NCI-H345 treated with DMSO at 0.1 percent for 48 hours (cell line): ENCODE measurements around the gene HPN.
"Not testable (repeated sequence)": the region's sequence is repeated elsewhere in the genome, so short reads cannot be mapped to it uniquely, and the experiment has no call there.

Source experiments
- DNase-seq: peaks from one replicate; lab custom pipeline; 2025; ENCODE audit not compliant: unreplicated experiment; lab: John Stamatoyannopoulos, UW

Gene HPN

GRCh38 chr19:35101949-35102348, 60.4 kb downstream of the HPN start:
- DNase-seq = not testable (repeated sequence)

- DNase-seq = not testable (repeated sequence)
These were observed 62.1 kb downstream of the HPN start for GRCh38 chr19:35103614-35104013.

GRCh38 chr19:35104361-35104760, 62.8 kb downstream of the HPN start:
- no peak for DNase-seq

GRCh38 chr19:35105047-35105410, 63.5 kb downstream of the HPN start:
- DNase-seq = no peak

GRCh38 chr19:35105411-35106290, 64.1 kb downstream of the HPN start:
- no peak for DNase-seq

GRCh38 chr19:35106291-35106583, 64.7 kb downstream of the HPN start:
- no peak for DNase-seq

- no peak for DNase-seq
These were observed 65.5 kb downstream of the HPN start for GRCh38 chr19:35106898-35107541.

GRCh38 chr19:35107545-35107944, 66.0 kb downstream of the HPN start:
- DNase-seq = no peak

GRCh38 chr19:35108730-35109129, 67.2 kb downstream of the HPN start:
- DNase-seq = no peak

- DNase-seq = no peak
These were observed 68.0 kb downstream of the HPN start for GRCh38 chr19:35109395-35110112.

- DNase-seq = no peak
These were observed 69.5 kb downstream of the HPN start for GRCh38 chr19:35110974-35111373.

- no peak for DNase-seq
These were observed 71.6 kb downstream of the HPN start for GRCh38 chr19:35112995-35113688.

- DNase-seq = peak; percentile 46
These were observed 73.0 kb downstream of the HPN start for GRCh38 chr19:35114353-35115176.

GRCh38 chr19:35115177-35115951, 73.8 kb downstream of the HPN start, which contains the start of gene FXYD3:
FXYD3 (plus strand) TSS chr19:35115823; CDS start chr19:35119377, 3,554 bp downstream.
- DNase-seq = no peak
